Keratinocyte (primary cell): ENCODE data around the gene DPH5.

Source experiments
- EZH2 ChIP-seq: IDR thresholded peaks from one replicate; pipeline ENCODE4 v1.6.1; 2012; ENCODE audit warnings: inconsistent platforms, mild to moderate bottlenecking, low read length, moderate library complexity
- TF ChIP-seq, protein P1 (sequence below), 3 experiments: IDR thresholded peaks in 1 of 3; conservative IDR thresholded peaks in 1 of 3; optimal IDR thresholded peaks in 1 of 3; 2 replicates in 2 of 3; 3 replicates in 1 of 3; pipeline versions ENCODE3 to v1.5.1; 2011; ENCODE audit warnings: low read length in 3 of 3, mild to moderate bottlenecking in 3 of 3, moderate library complexity in 2 of 3, control low read depth in 1 of 3, inconsistent platforms in 1 of 3; ENCODE audit not compliant: insufficient read depth in 2 of 3; ENCODE audit errors: extremely low read depth in 1 of 3

GRCh38 chr1:101033017-101033416 lies 7.4 kb upstream of the DPH5 start:
- TF ChIP-seq, protein P1, sequence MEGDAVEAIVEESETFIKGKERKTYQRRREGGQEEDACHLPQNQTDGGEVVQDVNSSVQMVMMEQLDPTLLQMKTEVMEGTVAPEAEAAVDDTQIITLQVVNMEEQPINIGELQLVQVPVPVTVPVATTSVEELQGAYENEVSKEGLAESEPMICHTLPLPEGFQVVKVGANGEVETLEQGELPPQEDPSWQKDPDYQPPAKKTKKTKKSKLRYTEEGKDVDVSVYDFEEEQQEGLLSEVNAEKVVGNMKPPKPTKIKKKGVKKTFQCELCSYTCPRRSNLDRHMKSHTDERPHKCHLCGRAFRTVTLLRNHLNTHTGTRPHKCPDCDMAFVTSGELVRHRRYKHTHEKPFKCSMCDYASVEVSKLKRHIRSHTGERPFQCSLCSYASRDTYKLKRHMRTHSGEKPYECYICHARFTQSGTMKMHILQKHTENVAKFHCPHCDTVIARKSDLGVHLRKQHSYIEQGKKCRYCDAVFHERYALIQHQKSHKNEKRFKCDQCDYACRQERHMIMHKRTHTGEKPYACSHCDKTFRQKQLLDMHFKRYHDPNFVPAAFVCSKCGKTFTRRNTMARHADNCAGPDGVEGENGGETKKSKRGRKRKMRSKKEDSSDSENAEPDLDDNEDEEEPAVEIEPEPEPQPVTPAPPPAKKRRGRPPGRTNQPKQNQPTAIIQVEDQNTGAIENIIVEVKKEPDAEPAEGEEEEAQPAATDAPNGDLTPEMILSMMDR (optimal IDR thresholded peaks at IDR 0.05 in 1 of 3, IDR thresholded peaks at IDR 0.05 in 1 of 3, conservative IDR thresholded peaks at IDR 0.05 in 1 of 3; ENCODE audit: extremely low read depth in 1 of 3, insufficient read depth in 2 of 3, low read length in 3 of 3): no peak
- no peak for TF ChIP-seq EZH2
